Lower leg skin (tissue), 3 donors: Measurements from ENCODE around the gene GPSM1.

ENCODE experiments used
- CTCF ChIP-seq, 3 donors: fragments of 450-650 bp; IDR thresholded peaks; one replicate each; pipeline ENCODE4 v1.5.1; 2016; ENCODE audit warnings: antibody characterized with exemption in 3 of 3, mild to moderate bottlenecking in 3 of 3, moderate library complexity in 2 of 3
- POLR2A ChIP-seq, 2 donors: fragments of 450-650 bp; IDR thresholded peaks; one replicate each; pipeline ENCODE4 v1.6.1; 2016 to 2017; ENCODE audit warnings: antibody characterized with exemption in 2 of 2, mild to moderate bottlenecking in 1 of 2, moderate library complexity in 1 of 2

DNA sequence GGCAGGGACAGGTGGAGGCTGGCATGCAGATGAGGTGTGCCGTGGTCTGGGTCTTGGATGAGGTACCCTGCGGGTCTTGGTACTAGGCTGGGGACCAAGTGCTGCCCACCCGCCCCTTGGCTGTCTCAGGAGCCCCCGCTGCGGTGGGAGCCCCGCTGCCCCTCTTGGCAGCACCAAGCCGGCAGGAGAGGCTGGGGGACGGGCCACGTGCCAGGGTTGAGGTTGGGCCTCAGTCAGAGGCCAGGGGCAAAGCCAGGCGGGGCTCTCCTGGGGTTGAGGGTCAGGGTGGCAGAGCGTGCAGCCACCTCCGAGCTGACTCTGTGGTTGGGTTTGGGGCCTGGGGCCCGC lies 44.2 kb downstream of the GPSM1 start:
- TF ChIP-seq CTCF (IDR thresholded peaks at IDR 0.05) (no peak), POLR2A (IDR thresholded peaks at IDR 0.05) (no peak)
